ENCODE results near the gene UBE2S. TPM values are rescaled to one million over a fixed set of nuclear protein-coding genes. Genes with fewer than 3 reads are reported as not detected.
"Not testable (repeated sequence)": the region's sequence is repeated elsewhere in the genome, so short reads cannot be mapped to it uniquely, and the experiment has no call there.

The UBE2S gene
- polyA plus RNA-seq (2013, experiment 1 of 2), result 46.0 TPM
- 46.4 TPM for polyA plus RNA-seq (2013, experiment 2 of 2)

DNA sequence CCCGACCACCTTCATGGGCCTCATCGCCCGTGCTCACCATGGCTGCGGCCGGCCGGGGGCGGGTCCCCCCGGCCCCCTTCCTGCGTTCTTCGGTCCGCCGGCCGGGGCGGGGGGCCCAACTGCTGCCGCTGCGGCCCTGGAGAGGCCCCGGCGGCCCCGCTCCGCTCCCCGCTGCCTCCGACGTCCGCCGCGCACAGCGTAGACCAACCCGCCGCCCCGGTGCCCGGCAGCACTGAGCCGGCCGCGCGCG lies at the start of gene UBE2S:
Gene UBE2S, minus strand, starts transcription at position 239 of the 250 bp plus-strand sequence. Its CDS starts 199 bp downstream, at position 40.
- under 1% methylated on average over 34 of the region's 36 CpGs for WGBS
- H3K14ac ChIP-seq (ENCODE audit: low read length in 2 of 2), result peak within 1 kb of the TSS in 1 of 2 experiments; percentile 68

DNA sequence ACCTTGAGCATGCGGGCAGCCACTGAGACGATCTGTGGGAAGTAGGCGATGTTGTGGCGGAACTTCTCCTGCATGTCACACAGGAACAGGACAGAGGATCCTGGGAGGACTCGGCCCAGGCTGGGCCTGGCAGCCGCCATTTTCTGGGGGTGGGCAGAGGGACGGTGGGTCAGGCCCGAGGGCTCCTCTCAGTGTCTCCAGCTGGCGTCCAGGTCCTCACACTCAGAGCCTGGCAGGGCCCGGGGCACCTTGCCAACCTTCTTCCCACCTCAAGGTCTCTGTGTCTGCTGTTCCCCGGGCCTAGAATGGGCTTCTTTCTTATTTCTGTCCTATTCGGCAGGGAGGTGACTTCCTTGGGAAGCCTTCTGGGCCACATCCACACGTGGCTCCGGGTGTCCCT lies 48.8 kb upstream of the UBE2S start:
- Histone ChIP-seq H3K14ac (ENCODE audit: low read length in 2 of 2) (no peak overlapping the region), H2BK120ac (ENCODE audit: low read depth, low read length) (no peak overlapping the region), H2AK5ac (ENCODE audit: low read length, severe bottlenecking) (no peak overlapping the region), H3K4me3 (ENCODE audit: insufficient read depth in 1 of 2, low read depth in 1 of 2, low read length in 2 of 2) (no peak overlapping the region), H3K27me3 (ENCODE audit: control insufficient read depth in 1 of 2, insufficient read depth in 1 of 2, low read length in 2 of 2) (peaks cover 9 to 11% of the 10 kb centered on the region in 2 experiments), H3K79me1 (replicated peaks; ENCODE audit: low read length, poor library complexity, severe bottlenecking) (peaks cover 19% of the 10 kb centered on the region), H3K4me1 (ENCODE audit: control insufficient read depth, insufficient read depth, low read depth, low read length) (peaks cover 28% of the 10 kb centered on the region), H3K36me3 (ENCODE audit: control insufficient read depth in 1 of 2, insufficient read depth in 2 of 2, low read depth in 1 of 2, low read length in 2 of 2) (peaks cover 11 to 39% of the 10 kb centered on the region in 2 experiments), H3K4me2 (ENCODE audit: low read length, poor library complexity, severe bottlenecking) (no peak overlapping the region), H3K4ac (ENCODE audit: low read depth in 1 of 2, low read length in 2 of 2) (no peak overlapping the region), H3K9me3 (ENCODE audit: control insufficient read depth, low read length) (no peaks in the 10 kb centered on the region), H4K91ac (ENCODE audit: low read length) (no peak overlapping the region), H3K23ac (ENCODE audit: low read length in 2 of 2) (no peak overlapping the region), H2BK12ac (ENCODE audit: low read length in 2 of 2) (no peak overlapping the region), H3K18ac (ENCODE audit: low read depth in 1 of 2, low read length in 2 of 2) (no peak overlapping the region), H2AFZ (ENCODE audit: low read depth, low read length) (no peak overlapping the region), H3K27ac (ENCODE audit: low read length, poor library complexity, severe bottlenecking) (no peak overlapping the region), H2BK5ac (ENCODE audit: low read depth, low read length, poor library complexity, severe bottlenecking) (no peak overlapping the region), H2BK15ac (ENCODE audit: low read depth, poor library complexity, severe bottlenecking) (no peak overlapping the region), H3K9ac (ENCODE audit: low read length) (no peak overlapping the region), H4K8ac (ENCODE audit: low read length) (no peak overlapping the region)
- DNase-seq, result no peak
- 92% methylated on average over 14 of the region's 14 CpGs for WGBS

More for the DNA sequence above, at the start of gene UBE2S:
- Histone ChIP-seq H4K91ac (ENCODE audit: low read length) (peak within 1 kb of the TSS; percentile 99), H3K4me1 (ENCODE audit: control insufficient read depth, insufficient read depth, low read depth, low read length) (peaks cover 19% of the 10 kb centered on the region), H3K36me3 (ENCODE audit: control insufficient read depth in 1 of 2, insufficient read depth in 2 of 2, low read depth in 1 of 2, low read length in 2 of 2) (peaks cover 28 to 36% of the 10 kb centered on the region in 2 experiments), H2AK5ac (ENCODE audit: low read length, severe bottlenecking) (peak within 1 kb of the TSS; percentile 38), H2BK15ac (ENCODE audit: low read depth, poor library complexity, severe bottlenecking) (peak within 1 kb of the TSS; percentile 66), H2BK5ac (ENCODE audit: low read depth, low read length, poor library complexity, severe bottlenecking) (peak within 1 kb of the TSS; percentile 96), H3K18ac (ENCODE audit: low read depth in 1 of 2, low read length in 2 of 2) (peak within 1 kb of the TSS; percentile 93 to 98), H3K23ac (ENCODE audit: low read length in 2 of 2) (peak within 1 kb of the TSS in 1 of 2 experiments; percentile 85), H4K8ac (ENCODE audit: low read length) (peak within 1 kb of the TSS; percentile 100), H3K27ac (ENCODE audit: low read length, poor library complexity, severe bottlenecking) (peak within 1 kb of the TSS; percentile 96), H3K9ac (ENCODE audit: low read length) (peak within 1 kb of the TSS; percentile 95), H2BK12ac (ENCODE audit: low read length in 2 of 2) (peak within 1 kb of the TSS; percentile 1 to 23), H3K4me2 (ENCODE audit: low read length, poor library complexity, severe bottlenecking) (peak within 1 kb of the TSS; percentile 85), H2BK120ac (ENCODE audit: low read depth, low read length) (peak within 1 kb of the TSS; percentile 93), H3K4me3 (ENCODE audit: insufficient read depth in 1 of 2, low read depth in 1 of 2, low read length in 2 of 2) (peak within 1 kb of the TSS; percentile 83 to 90), H2AFZ (ENCODE audit: low read depth, low read length) (peak within 1 kb of the TSS; percentile 72), H3K4ac (ENCODE audit: low read depth in 1 of 2, low read length in 2 of 2) (peak within 1 kb of the TSS; percentile 69 to 80)
- not testable (repeated sequence) for DNase-seq; H3K27me3 ChIP-seq (ENCODE audit: control insufficient read depth in 1 of 2, insufficient read depth in 1 of 2, low read length in 2 of 2); H3K9me3 ChIP-seq (ENCODE audit: control insufficient read depth, low read length); H3K79me1 ChIP-seq (replicated peaks; ENCODE audit: low read length, poor library complexity, severe bottlenecking)

DNA sequence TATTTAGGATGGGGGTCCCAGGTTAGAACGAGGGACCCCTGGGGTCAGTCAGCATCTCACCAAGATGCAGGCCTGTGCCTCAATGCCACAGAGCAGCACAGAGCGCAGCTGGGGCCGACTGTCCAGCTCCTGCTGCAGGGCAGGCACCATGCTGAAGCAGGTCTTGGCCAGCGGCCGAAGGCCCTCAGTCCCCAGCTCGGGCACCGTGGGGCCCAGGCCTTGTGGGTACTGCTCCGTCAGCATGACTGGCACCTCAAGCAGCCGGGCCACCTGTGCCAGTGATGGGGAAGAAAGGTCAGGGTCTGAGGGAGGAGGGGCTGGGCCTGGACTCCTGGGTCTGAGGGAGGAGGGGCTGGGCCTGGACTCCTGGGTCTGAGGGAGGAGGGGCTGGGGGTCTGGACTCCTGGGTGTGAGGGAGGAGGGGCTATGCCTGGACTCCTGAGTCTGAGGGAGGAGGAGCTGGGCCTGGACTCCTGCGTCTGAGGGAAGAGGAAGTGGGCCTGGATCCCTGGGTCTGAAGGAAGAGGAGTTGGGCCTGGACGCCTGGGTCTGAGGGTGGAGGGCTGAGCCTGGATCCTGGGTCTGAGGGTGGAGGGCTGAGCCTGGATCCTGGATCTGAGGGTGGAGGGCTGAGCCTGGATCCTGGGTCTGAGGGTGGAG lies 48.1 kb upstream of the UBE2S start:
- no peaks in the 10 kb centered on the region for H3K9me3 ChIP-seq (ENCODE audit: control insufficient read depth, low read length)
- H3K9ac ChIP-seq (ENCODE audit: low read length), result no peak overlapping the region
- WGBS, result 92% methylated on average over 11 of the region's 11 CpGs
- no peak overlapping the region for H3K4ac ChIP-seq (ENCODE audit: low read depth in 1 of 2, low read length in 2 of 2)
- H2BK12ac ChIP-seq (ENCODE audit: low read length in 2 of 2), result no peak overlapping the region
- H3K27me3 ChIP-seq (ENCODE audit: control insufficient read depth in 1 of 2, insufficient read depth in 1 of 2, low read length in 2 of 2), result peaks cover 12 to 14% of the 10 kb centered on the region in 2 experiments
- H2AK5ac ChIP-seq (ENCODE audit: low read length, severe bottlenecking), result no peak overlapping the region
- H4K8ac ChIP-seq (ENCODE audit: low read length), result no peak overlapping the region
- no peak overlapping the region for H3K14ac ChIP-seq (ENCODE audit: low read length in 2 of 2)
- H3K4me2 ChIP-seq (ENCODE audit: low read length, poor library complexity, severe bottlenecking), result no peak overlapping the region
- H4K91ac ChIP-seq (ENCODE audit: low read length), result no peak overlapping the region
- no peak overlapping the region for H3K23ac ChIP-seq (ENCODE audit: low read length in 2 of 2)
- peaks cover 17% of the 10 kb centered on the region for H3K79me1 ChIP-seq (replicated peaks; ENCODE audit: low read length, poor library complexity, severe bottlenecking)
- no peak overlapping the region for H3K4me3 ChIP-seq (ENCODE audit: insufficient read depth in 1 of 2, low read depth in 1 of 2, low read length in 2 of 2)
- H3K27ac ChIP-seq (ENCODE audit: low read length, poor library complexity, severe bottlenecking), result no peak overlapping the region
- H2BK120ac ChIP-seq (ENCODE audit: low read depth, low read length), result no peak overlapping the region
- H3K4me1 ChIP-seq (ENCODE audit: control insufficient read depth, insufficient read depth, low read depth, low read length), result peaks cover 29% of the 10 kb centered on the region
- H3K36me3 ChIP-seq (ENCODE audit: control insufficient read depth in 1 of 2, insufficient read depth in 2 of 2, low read depth in 1 of 2, low read length in 2 of 2), result peaks cover 11 to 39% of the 10 kb centered on the region in 2 experiments
- no peak overlapping the region for H2BK15ac ChIP-seq (ENCODE audit: low read depth, poor library complexity, severe bottlenecking)
- DNase-seq, result no peak
- no peak overlapping the region for H2BK5ac ChIP-seq (ENCODE audit: low read depth, low read length, poor library complexity, severe bottlenecking)
- no peak overlapping the region for H2AFZ ChIP-seq (ENCODE audit: low read depth, low read length)
- H3K18ac ChIP-seq (ENCODE audit: low read depth in 1 of 2, low read length in 2 of 2), result no peak overlapping the region

DNA sequence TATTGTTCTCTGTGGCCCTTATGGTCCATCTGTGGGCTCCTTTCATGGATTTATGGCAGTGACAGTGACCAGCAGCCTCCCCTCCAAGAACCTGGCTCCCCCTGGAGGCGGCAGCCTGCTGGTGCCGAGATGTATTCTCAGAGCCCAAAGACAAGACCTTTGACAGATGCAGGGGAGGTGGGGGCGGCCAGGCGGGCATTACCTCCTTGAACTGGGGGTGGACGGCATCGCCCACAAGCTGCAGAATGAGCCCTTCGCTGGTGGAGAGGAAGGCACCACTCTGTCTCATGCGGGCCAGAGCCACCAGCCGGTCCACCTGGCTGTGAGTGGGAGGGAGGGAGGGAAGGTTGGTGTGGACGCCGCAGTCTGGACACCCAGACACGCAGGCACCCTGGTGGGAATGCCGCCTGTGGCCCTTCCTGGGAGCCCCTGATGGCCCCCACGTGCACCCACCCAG lies 47.2 kb upstream of the UBE2S start:
- no peak overlapping the region for H3K4me2 ChIP-seq (ENCODE audit: low read length, poor library complexity, severe bottlenecking)
- no peak overlapping the region for H2AFZ ChIP-seq (ENCODE audit: low read depth, low read length)
- no peaks in the 10 kb centered on the region for H3K9me3 ChIP-seq (ENCODE audit: control insufficient read depth, low read length)
- no peak overlapping the region for H3K23ac ChIP-seq (ENCODE audit: low read length in 2 of 2)
- H3K27me3 ChIP-seq (ENCODE audit: control insufficient read depth in 1 of 2, insufficient read depth in 1 of 2, low read length in 2 of 2), result peaks cover 18 to 21% of the 10 kb centered on the region in 2 experiments
- no peak overlapping the region for H2BK12ac ChIP-seq (ENCODE audit: low read length in 2 of 2)
- 63% methylated on average over 14 of the region's 14 CpGs for WGBS
- peaks cover 17% of the 10 kb centered on the region for H3K79me1 ChIP-seq (replicated peaks; ENCODE audit: low read length, poor library complexity, severe bottlenecking)
- peak; percentile 48 for DNase-seq
- peaks cover 26% of the 10 kb centered on the region for H3K4me1 ChIP-seq (ENCODE audit: control insufficient read depth, insufficient read depth, low read depth, low read length)
- no peak overlapping the region for H4K91ac ChIP-seq (ENCODE audit: low read length)
- H3K9ac ChIP-seq (ENCODE audit: low read length), result no peak overlapping the region
- no peak overlapping the region for H3K14ac ChIP-seq (ENCODE audit: low read length in 2 of 2)
- H3K4ac ChIP-seq (ENCODE audit: low read depth in 1 of 2, low read length in 2 of 2), result no peak overlapping the region
- no peak overlapping the region for H3K4me3 ChIP-seq (ENCODE audit: insufficient read depth in 1 of 2, low read depth in 1 of 2, low read length in 2 of 2)
- peaks cover 11 to 39% of the 10 kb centered on the region in 2 experiments for H3K36me3 ChIP-seq (ENCODE audit: control insufficient read depth in 1 of 2, insufficient read depth in 2 of 2, low read depth in 1 of 2, low read length in 2 of 2)
- no peak overlapping the region for H2BK15ac ChIP-seq (ENCODE audit: low read depth, poor library complexity, severe bottlenecking)
- no peak overlapping the region for H2BK120ac ChIP-seq (ENCODE audit: low read depth, low read length)
- H3K27ac ChIP-seq (ENCODE audit: low read length, poor library complexity, severe bottlenecking), result no peak overlapping the region
- no peak overlapping the region for H4K8ac ChIP-seq (ENCODE audit: low read length)
- no peak overlapping the region for H2BK5ac ChIP-seq (ENCODE audit: low read depth, low read length, poor library complexity, severe bottlenecking)
- H2AK5ac ChIP-seq (ENCODE audit: low read length, severe bottlenecking), result no peak overlapping the region
- no peak overlapping the region for H3K18ac ChIP-seq (ENCODE audit: low read depth in 1 of 2, low read length in 2 of 2)

Measured in mesenchymal stem cell (in vitro differentiated cells and primary cell).